HepG2 (cell line): ENCODE data around the gene ANKRD40. TPM values are rescaled to one million over a fixed set of nuclear protein-coding genes. Genes with fewer than 3 reads are reported as not detected.

Experiments used
- FOXO1 ChIP-seq: sonication (generic); formaldehyde crosslinking; IDR thresholded peaks from 2 replicates; pipeline ENCODE4 v1.4.0; 2020; ENCODE audit warnings: missing genetic modification reagents
- MAZ ChIP-seq, 2 experiments: sonication (generic) in 1 of 2; formaldehyde crosslinking in 1 of 2; IDR thresholded peaks; 2 replicates each; pipeline versions ENCODE4 v1.5.0 to v1.6.1; 2012 to 2020; ENCODE audit warnings: low read depth in 2 of 2, mild to moderate bottlenecking in 2 of 2, borderline replicate concordance in 1 of 2, improper control_type of control experiment in 1 of 2, low read length in 1 of 2, missing genetic modification reagents in 1 of 2, moderate library complexity in 1 of 2
- PCBP1 ChIP-seq: fragments of 200-400 bp; formaldehyde crosslinking; IDR thresholded peaks from 2 replicates; pipeline ENCODE4 v1.6.1; 2017; ENCODE audit warnings: mild to moderate bottlenecking, low read depth, low read length, borderline replicate concordance
- PITX1 ChIP-seq: sonication (generic); formaldehyde crosslinking; IDR thresholded peaks from 2 replicates; pipeline ENCODE4 v1.5.1; 2020; ENCODE audit warnings: mild to moderate bottlenecking, missing genetic modification reagents
- ZIK1 ChIP-seq: sonication (generic); formaldehyde crosslinking; IDR thresholded peaks from 2 replicates; pipeline ENCODE4 v1.5.0; 2020; ENCODE audit warnings: mild to moderate bottlenecking, low read depth, missing genetic modification reagents, borderline replicate concordance
- ZNF44 ChIP-seq: sonication (generic); formaldehyde crosslinking; IDR thresholded peaks from 2 replicates; pipeline ENCODE4 v1.5.1; 2020; ENCODE audit warnings: mild to moderate bottlenecking, missing genetic modification reagents
- polyA plus RNA-seq, 8 experiments: library from polyadenylated mRNA; depleted of rRNA in 3 of 8; stranded (reverse) in 7 of 8; unstranded in 1 of 8; fragments of >200 nt; fragmentation: Illumina TruSeq in 4 of 8; extraction: Trizol in 4 of 8; gene quantifications; 2 replicates each; pipeline versions ENCODE4 v1.2.1 to v1.2.3, GENCODE V29; 2011 to 2016; ENCODE audit warnings: low read depth in 4 of 8, missing spikeins in 1 of 8, mixed read lengths in 1 of 8; ENCODE audit not compliant: insufficient read depth in 1 of 8
- total RNA-seq, 5 experiments: library from RNA; depleted of rRNA; stranded (reverse); fragments of >200 nt; fragmentation: Illumina TruSeq; extraction: Trizol; gene quantifications; 2 replicates each; pipeline ENCODE4 v1.2.3, GENCODE V29; 2016; ENCODE audit warnings: low read depth in 1 of 5
- TF ChIP-seq, protein P1 (sequence below): sonication (generic); formaldehyde crosslinking; IDR thresholded peaks from 2 replicates; pipeline ENCODE4 v1.4.0; 2020; ENCODE audit warnings: missing genetic modification reagents
- TF ChIP-seq, protein P2 (sequence below): sonication (generic); formaldehyde crosslinking; IDR thresholded peaks from 2 replicates; pipeline ENCODE4 v1.5.0; 2020; ENCODE audit warnings: missing genetic modification reagents
- TF ChIP-seq, protein P3 (sequence below): sonication (generic); formaldehyde crosslinking; conservative IDR thresholded peaks from 2 replicates; pipeline ENCODE4 v1.8.1; 2023; ENCODE audit warnings: missing genetic modification reagents
- TF ChIP-seq, protein P4 (sequence below), 2 experiments: IDR thresholded peaks; 2 replicates each; pipeline ENCODE4 v1.6.1; 2011 to 2012; ENCODE audit warnings: low read length in 2 of 2, borderline replicate concordance in 1 of 2, low read depth in 1 of 2, mild to moderate bottlenecking in 1 of 2, moderate library complexity in 1 of 2
- TF ChIP-seq, protein P5 (sequence below): sonication (generic); formaldehyde crosslinking; conservative IDR thresholded peaks from 2 replicates; pipeline ENCODE4 v1.4.0; 2020; ENCODE audit warnings: mild to moderate bottlenecking, missing genetic modification reagents, moderate library complexity

The ANKRD40 gene
- total and polyA plus RNA-seq, 2 of the 13 experiments (the other 11 are each of a cell fraction or from before 2014, with no cell fraction given) = 35.0 to 46.4 TPM

DNA sequence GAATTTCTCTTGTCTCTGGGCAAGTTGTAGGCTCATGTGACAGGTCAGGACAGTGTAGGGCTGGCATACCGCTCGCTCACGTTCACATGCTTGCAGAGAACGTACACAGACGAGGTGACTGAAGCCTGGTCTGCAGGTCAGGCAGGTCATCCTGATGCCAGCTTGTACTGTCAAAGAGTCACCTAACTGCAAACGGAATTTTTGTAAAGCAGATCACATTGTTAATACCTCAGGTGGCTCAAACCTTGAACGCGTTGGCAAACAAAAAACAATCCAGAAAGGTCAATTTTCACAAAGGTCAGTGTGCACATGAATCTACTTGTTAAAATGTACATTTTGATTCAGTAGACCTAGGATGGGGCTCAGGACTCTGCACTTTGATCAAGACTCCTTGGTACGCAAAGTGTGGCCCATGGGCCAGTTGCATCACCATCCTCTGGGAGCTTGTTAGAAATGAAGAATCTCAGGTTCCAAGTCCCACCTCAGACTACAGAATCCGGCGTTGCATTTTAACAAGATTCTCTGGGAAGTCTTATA is 28.6 kb downstream of the ANKRD40 start (continued):
- TF ChIP-seq, protein P1, sequence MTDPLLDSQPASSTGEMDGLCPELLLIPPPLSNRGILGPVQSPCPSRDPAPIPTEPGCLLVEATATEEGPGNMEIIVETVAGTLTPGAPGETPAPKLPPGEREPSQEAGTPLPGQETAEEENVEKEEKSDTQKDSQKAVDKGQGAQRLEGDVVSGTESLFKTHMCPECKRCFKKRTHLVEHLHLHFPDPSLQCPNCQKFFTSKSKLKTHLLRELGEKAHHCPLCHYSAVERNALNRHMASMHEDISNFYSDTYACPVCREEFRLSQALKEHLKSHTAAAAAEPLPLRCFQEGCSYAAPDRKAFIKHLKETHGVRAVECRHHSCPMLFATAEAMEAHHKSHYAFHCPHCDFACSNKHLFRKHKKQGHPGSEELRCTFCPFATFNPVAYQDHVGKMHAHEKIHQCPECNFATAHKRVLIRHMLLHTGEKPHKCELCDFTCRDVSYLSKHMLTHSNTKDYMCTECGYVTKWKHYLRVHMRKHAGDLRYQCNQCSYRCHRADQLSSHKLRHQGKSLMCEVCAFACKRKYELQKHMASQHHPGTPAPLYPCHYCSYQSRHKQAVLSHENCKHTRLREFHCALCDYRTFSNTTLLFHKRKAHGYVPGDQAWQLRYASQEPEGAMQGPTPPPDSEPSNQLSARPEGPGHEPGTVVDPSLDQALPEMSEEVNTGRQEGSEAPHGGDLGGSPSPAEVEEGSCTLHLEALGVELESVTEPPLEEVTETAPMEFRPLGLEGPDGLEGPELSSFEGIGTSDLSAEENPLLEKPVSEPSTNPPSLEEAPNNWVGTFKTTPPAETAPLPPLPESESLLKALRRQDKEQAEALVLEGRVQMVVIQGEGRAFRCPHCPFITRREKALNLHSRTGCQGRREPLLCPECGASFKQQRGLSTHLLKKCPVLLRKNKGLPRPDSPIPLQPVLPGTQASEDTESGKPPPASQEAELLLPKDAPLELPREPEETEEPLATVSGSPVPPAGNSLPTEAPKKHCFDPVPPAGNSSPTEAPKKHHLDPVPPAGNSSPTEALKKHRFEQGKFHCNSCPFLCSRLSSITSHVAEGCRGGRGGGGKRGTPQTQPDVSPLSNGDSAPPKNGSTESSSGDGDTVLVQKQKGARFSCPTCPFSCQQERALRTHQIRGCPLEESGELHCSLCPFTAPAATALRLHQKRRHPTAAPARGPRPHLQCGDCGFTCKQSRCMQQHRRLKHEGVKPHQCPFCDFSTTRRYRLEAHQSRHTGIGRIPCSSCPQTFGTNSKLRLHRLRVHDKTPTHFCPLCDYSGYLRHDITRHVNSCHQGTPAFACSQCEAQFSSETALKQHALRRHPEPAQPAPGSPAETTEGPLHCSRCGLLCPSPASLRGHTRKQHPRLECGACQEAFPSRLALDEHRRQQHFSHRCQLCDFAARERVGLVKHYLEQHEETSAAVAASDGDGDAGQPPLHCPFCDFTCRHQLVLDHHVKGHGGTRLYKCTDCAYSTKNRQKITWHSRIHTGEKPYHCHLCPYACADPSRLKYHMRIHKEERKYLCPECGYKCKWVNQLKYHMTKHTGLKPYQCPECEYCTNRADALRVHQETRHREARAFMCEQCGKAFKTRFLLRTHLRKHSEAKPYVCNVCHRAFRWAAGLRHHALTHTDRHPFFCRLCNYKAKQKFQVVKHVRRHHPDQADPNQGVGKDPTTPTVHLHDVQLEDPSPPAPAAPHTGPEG (CRISPR knock-in tag) = no peak
- TF ChIP-seq, protein P2, sequence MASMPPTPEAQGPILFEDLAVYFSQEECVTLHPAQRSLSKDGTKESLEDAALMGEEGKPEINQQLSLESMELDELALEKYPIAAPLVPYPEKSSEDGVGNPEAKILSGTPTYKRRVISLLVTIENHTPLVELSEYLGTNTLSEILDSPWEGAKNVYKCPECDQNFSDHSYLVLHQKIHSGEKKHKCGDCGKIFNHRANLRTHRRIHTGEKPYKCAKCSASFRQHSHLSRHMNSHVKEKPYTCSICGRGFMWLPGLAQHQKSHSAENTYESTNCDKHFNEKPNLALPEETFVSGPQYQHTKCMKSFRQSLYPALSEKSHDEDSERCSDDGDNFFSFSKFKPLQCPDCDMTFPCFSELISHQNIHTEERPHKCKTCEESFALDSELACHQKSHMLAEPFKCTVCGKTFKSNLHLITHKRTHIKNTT (CRISPR knock-in tag) = no peak
- no peak for TF ChIP-seq MAZ (IDR thresholded peaks at IDR 0.05; ENCODE audit: borderline replicate concordance, low read depth, low read length)
- TF ChIP-seq MAZ (CRISPR knock-in tag; IDR thresholded peaks at IDR 0.05; ENCODE audit: low read depth) = no peak
- 0 out of 2 replicates have a peak, but pooled peaks have one; percentile 32 for TF ChIP-seq PITX1 (CRISPR knock-in tag)
- no peak for TF ChIP-seq ZIK1
- 0 out of 2 replicates have a peak, but pooled peaks have one; percentile 78 for TF ChIP-seq ZNF44 (CRISPR knock-in tag)
- TF ChIP-seq, protein P3, sequence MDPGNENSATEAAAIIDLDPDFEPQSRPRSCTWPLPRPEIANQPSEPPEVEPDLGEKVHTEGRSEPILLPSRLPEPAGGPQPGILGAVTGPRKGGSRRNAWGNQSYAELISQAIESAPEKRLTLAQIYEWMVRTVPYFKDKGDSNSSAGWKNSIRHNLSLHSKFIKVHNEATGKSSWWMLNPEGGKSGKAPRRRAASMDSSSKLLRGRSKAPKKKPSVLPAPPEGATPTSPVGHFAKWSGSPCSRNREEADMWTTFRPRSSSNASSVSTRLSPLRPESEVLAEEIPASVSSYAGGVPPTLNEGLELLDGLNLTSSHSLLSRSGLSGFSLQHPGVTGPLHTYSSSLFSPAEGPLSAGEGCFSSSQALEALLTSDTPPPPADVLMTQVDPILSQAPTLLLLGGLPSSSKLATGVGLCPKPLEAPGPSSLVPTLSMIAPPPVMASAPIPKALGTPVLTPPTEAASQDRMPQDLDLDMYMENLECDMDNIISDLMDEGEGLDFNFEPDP (CRISPR knock-in tag) = no peak
- TF ChIP-seq, protein P4, sequence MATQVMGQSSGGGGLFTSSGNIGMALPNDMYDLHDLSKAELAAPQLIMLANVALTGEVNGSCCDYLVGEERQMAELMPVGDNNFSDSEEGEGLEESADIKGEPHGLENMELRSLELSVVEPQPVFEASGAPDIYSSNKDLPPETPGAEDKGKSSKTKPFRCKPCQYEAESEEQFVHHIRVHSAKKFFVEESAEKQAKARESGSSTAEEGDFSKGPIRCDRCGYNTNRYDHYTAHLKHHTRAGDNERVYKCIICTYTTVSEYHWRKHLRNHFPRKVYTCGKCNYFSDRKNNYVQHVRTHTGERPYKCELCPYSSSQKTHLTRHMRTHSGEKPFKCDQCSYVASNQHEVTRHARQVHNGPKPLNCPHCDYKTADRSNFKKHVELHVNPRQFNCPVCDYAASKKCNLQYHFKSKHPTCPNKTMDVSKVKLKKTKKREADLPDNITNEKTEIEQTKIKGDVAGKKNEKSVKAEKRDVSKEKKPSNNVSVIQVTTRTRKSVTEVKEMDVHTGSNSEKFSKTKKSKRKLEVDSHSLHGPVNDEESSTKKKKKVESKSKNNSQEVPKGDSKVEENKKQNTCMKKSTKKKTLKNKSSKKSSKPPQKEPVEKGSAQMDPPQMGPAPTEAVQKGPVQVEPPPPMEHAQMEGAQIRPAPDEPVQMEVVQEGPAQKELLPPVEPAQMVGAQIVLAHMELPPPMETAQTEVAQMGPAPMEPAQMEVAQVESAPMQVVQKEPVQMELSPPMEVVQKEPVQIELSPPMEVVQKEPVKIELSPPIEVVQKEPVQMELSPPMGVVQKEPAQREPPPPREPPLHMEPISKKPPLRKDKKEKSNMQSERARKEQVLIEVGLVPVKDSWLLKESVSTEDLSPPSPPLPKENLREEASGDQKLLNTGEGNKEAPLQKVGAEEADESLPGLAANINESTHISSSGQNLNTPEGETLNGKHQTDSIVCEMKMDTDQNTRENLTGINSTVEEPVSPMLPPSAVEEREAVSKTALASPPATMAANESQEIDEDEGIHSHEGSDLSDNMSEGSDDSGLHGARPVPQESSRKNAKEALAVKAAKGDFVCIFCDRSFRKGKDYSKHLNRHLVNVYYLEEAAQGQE (IDR thresholded peaks at IDR 0.05; ENCODE audit: borderline replicate concordance in 1 of 2, low read depth in 1 of 2, low read length in 2 of 2) = no peak
- TF ChIP-seq PCBP1 = no peak
- TF ChIP-seq FOXO1 (CRISPR knock-in tag) = peak; percentile 66
- TF ChIP-seq, protein P5, sequence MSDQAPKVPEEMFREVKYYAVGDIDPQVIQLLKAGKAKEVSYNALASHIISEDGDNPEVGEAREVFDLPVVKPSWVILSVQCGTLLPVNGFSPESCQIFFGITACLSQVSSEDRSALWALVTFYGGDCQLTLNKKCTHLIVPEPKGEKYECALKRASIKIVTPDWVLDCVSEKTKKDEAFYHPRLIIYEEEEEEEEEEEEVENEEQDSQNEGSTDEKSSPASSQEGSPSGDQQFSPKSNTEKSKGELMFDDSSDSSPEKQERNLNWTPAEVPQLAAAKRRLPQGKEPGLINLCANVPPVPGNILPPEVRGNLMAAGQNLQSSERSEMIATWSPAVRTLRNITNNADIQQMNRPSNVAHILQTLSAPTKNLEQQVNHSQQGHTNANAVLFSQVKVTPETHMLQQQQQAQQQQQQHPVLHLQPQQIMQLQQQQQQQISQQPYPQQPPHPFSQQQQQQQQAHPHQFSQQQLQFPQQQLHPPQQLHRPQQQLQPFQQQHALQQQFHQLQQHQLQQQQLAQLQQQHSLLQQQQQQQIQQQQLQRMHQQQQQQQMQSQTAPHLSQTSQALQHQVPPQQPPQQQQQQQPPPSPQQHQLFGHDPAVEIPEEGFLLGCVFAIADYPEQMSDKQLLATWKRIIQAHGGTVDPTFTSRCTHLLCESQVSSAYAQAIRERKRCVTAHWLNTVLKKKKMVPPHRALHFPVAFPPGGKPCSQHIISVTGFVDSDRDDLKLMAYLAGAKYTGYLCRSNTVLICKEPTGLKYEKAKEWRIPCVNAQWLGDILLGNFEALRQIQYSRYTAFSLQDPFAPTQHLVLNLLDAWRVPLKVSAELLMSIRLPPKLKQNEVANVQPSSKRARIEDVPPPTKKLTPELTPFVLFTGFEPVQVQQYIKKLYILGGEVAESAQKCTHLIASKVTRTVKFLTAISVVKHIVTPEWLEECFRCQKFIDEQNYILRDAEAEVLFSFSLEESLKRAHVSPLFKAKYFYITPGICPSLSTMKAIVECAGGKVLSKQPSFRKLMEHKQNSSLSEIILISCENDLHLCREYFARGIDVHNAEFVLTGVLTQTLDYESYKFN (CRISPR knock-in tag) = peak; percentile 72; the same call in 1 of the 2 replicates
